ENCODE data around the gene HLA-DOB.

GRCh38 chr6:32837651-32838113, 20.9 kb upstream of the HLA-DOB start:
- TF ChIP-seq POLR2AphosphoS5 (IDR thresholded peaks at IDR 0.05; ENCODE audit: low read depth, low read length) (no peak; the same call in 1 of the 2 replicates), TAF1 (IDR thresholded peaks at IDR 0.05; ENCODE audit: borderline replicate concordance, low read depth, low read length) (no peak)

Data from GM12892 (cell line).